ENCODE data around the gene POLA2.
"Not testable (repeated sequence)": the region's sequence is repeated elsewhere in the genome, so short reads cannot be mapped to it uniquely, and the experiment has no call there.

Gene POLA2

DNA sequence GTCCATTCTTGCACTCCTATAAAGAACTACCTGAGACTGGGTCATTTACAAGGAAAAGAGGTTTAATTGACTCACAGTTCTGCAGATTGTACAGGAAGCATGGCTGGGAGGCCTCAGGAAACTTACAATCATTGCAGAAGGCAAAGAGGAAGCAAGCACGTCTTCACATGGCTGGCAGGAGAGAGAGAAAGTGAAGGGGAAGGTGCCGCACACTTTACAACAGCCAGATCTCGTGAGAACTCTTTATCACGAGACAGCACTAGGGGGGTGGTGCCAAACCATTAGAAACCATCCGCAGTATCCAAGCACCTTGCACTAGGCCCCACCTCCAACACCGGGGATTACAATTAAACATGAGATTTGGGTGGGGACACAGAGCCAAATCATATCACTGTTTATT lies 19.4 kb upstream of the POLA2 start:
- no peak overlapping the region for H3K4me3 ChIP-seq (ENCODE audit: low read depth, low read length)
- TF ChIP-seq, protein P1, sequence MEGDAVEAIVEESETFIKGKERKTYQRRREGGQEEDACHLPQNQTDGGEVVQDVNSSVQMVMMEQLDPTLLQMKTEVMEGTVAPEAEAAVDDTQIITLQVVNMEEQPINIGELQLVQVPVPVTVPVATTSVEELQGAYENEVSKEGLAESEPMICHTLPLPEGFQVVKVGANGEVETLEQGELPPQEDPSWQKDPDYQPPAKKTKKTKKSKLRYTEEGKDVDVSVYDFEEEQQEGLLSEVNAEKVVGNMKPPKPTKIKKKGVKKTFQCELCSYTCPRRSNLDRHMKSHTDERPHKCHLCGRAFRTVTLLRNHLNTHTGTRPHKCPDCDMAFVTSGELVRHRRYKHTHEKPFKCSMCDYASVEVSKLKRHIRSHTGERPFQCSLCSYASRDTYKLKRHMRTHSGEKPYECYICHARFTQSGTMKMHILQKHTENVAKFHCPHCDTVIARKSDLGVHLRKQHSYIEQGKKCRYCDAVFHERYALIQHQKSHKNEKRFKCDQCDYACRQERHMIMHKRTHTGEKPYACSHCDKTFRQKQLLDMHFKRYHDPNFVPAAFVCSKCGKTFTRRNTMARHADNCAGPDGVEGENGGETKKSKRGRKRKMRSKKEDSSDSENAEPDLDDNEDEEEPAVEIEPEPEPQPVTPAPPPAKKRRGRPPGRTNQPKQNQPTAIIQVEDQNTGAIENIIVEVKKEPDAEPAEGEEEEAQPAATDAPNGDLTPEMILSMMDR (IDR thresholded peaks at IDR 0.05; ENCODE audit: insufficient read depth, low read depth, low read length, missing control alignments) = no peak
- DNase-seq (ENCODE audit: low read depth) = no peak

- no peak overlapping the region for H3K4me3 ChIP-seq (ENCODE audit: low read depth, low read length)
- DNase-seq (ENCODE audit: low read depth) = no peak
These were observed 18.0 kb upstream of the POLA2 start for GRCh38 chr11:65243797-65244196.

DNA sequence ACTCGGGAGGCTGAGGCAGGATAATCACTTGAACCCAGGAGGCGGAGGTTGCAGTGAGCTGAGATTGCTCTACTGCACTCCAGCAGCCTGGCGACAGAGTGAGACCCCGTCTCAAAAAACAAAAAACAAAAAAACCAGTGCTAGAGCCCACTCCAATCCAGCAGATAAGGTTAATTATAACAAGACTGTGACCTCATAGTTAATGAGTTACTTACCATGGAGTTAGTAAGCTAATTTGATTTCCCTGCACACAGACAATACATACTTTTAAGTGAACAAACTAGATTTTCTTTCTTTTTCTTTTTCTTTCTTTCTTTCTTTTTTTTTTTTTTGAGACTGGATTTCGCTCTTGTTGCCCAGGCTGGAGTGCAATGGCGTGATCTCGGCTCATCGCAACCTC lies 16.7 kb upstream of the POLA2 start:
- DNase-seq (ENCODE audit: low read depth); H3K4me3 ChIP-seq (ENCODE audit: low read depth, low read length): not testable (repeated sequence)

More at GRCh38 chr11:65243797-65244196, 18.0 kb upstream of the POLA2 start:
- TF ChIP-seq, protein P1 (IDR thresholded peaks at IDR 0.05; ENCODE audit: insufficient read depth, low read depth, low read length, missing control alignments) = no peak

GRCh38 chr11:65246506-65246905 lies 15.3 kb upstream of the POLA2 start:
- H3K4me3 ChIP-seq (ENCODE audit: low read depth, low read length) = no peak overlapping the region
- TF ChIP-seq, protein P1 (IDR thresholded peaks at IDR 0.05; ENCODE audit: insufficient read depth, low read depth, low read length, missing control alignments) = no peak
- no peak for DNase-seq (ENCODE audit: low read depth)

DNA sequence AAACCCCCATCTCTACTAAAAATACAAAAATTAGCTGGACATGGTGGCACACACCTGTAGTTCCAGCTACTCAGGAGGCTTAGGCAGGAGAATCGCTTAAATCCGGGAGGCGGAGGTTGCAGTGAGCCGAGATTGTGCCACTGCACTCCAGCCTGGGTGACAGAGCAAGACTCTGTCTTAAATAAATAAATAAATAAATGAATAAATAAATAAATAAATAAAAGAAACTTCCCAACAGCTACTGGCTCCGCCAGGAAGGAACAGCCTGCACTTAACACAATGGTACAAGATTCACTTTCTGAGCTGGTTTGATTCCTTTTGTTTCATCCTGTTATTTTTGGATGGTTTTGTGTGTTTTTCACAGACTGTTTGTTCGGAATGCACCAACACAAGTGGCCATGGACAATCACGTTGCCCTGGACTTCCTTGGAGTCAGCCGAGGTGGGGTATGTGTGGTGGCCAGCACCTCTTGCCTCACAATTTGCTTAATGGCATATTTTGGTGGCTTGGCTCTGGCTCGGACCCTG lies 13.5 kb upstream of the POLA2 start:
- H3K4me3 ChIP-seq (ENCODE audit: low read depth, low read length); DNase-seq (ENCODE audit: low read depth): not testable (repeated sequence)

- DNase-seq (ENCODE audit: low read depth) = no peak
- TF ChIP-seq, protein P1 (IDR thresholded peaks at IDR 0.05; ENCODE audit: insufficient read depth, low read depth, low read length, missing control alignments) = no peak
- no peak overlapping the region for H3K4me3 ChIP-seq (ENCODE audit: low read depth, low read length)
These were observed 10.3 kb upstream of the POLA2 start for GRCh38 chr11:65251476-65251875.

GRCh38 chr11:65254724-65255123 lies 7.0 kb upstream of the POLA2 start:
- TF ChIP-seq, protein P1 (IDR thresholded peaks at IDR 0.05; ENCODE audit: insufficient read depth, low read depth, low read length, missing control alignments) = no peak
- peak; percentile 12 for DNase-seq (ENCODE audit: low read depth)
- no peak overlapping the region for H3K4me3 ChIP-seq (ENCODE audit: low read depth, low read length)

GRCh38 chr11:65258988-65259387 lies 2.8 kb upstream of the POLA2 start:
- TF ChIP-seq, protein P1 (IDR thresholded peaks at IDR 0.05; ENCODE audit: insufficient read depth, low read depth, low read length, missing control alignments) = no peak
- no peak for DNase-seq (ENCODE audit: low read depth)
- H3K4me3 ChIP-seq (ENCODE audit: low read depth, low read length) = no peak overlapping the region

Data from GM12865 (cell line).